A549 (cell line): ENCODE results near the gene RAB27A. TPM values are rescaled to one million over a fixed set of nuclear protein-coding genes. Genes with fewer than 3 reads are reported as not detected.

Source experiments
- ATAC-seq, 2 experiments: fragments of 200-7000 bp in 1 of 2; fragments of >200 bp in 1 of 2; cut with Nextera tagmentation in 1 of 2; cut with Tn5 transposase in 1 of 2; 3 replicates each; pipeline versions ENCODE4 v1.8.0 to v1.9.1; 2018 to 2020; ENCODE audit warnings: mild to moderate bottlenecking in 1 of 2, moderate library complexity in 1 of 2
- CTCF ChIA-PET: fragments of 300-600 bp; sonication (Branson Sonifier 250); formaldehyde crosslinking; extraction: SDS; loops from one replicate; lab custom pipeline; 2021; ENCODE audit warnings: antibody characterized with exemption, inconsistent platforms; lab: Yijun Ruan, JAX
- POLR2A ChIA-PET: fragments of 350-600 bp; formaldehyde crosslinking; extraction: SDS; loops from one replicate; lab custom pipeline; 2021; ENCODE audit warnings: antibody characterized with exemption, inconsistent platforms; lab: Yijun Ruan, JAX
- DNase-seq, 2 experiments: peaks; one replicate each; pipeline versions ENCODE4 v3.0.0 to v3.0.0-alpha.2; 2011 to 2016; ENCODE audit warnings: low read depth in 1 of 2, low spot score in 1 of 2
- FAIRE-seq: peaks from 2 replicates; lab custom pipeline; 2011; peaks lifted over from hg19 to GRCh38; lab: Jason Lieb, UNC
- H3K27ac ChIP-seq, 2 experiments: fragments of >200 bp; sonication (Bioruptor Twin); formaldehyde crosslinking; 3 replicates each; pipeline ENCODE4 v1.5.1; 2016 to 2017
- H3K4me1 ChIP-seq: fragments of >200 bp; sonication (Bioruptor Twin); formaldehyde crosslinking; 3 replicates; pipeline ENCODE4 v1.6.1; 2016
- H3K4me2 ChIP-seq: fragments of >200 bp; sonication (Bioruptor Twin); formaldehyde crosslinking; 3 replicates; pipeline ENCODE4 v1.6.1; 2016
- H3K4me3 ChIP-seq: fragments of >200 bp; sonication (Bioruptor Twin); formaldehyde crosslinking; 3 replicates; pipeline ENCODE4 v1.5.1; 2016
- H3K9me3 ChIP-seq: fragments of >200 bp; sonication (Bioruptor Twin); formaldehyde crosslinking; 3 replicates; pipeline ENCODE4 v1.6.1; 2016
- BHLHE40 ChIP-seq: IDR thresholded peaks from 2 replicates; pipeline ENCODE4 v1.6.1; 2012; ENCODE audit warnings: low read depth, low read length, inconsistent platforms
- CBX2 ChIP-seq: fragments of 200-600 bp; sonication (generic); IDR thresholded peaks from 2 replicates; pipeline ENCODE4 v1.6.1; 2016; ENCODE audit warnings: low read depth, mild to moderate bottlenecking, borderline replicate concordance
- CBX8 ChIP-seq: fragments of 200-600 bp; sonication (generic); IDR thresholded peaks from 2 replicates; pipeline ENCODE4 v1.6.1; 2016
- CHD2 ChIP-seq: fragments of 150-350 bp; IDR thresholded peaks from 2 replicates; pipeline ENCODE4 v1.6.1; 2014; ENCODE audit warnings: low read length; ENCODE audit not compliant: partially characterized antibody
- EHF ChIP-seq: fragments of 250-450 bp; sonication (Bioruptor Pico); IDR thresholded peaks from 2 replicates; pipeline ENCODE4 v1.5.0; 2020; ENCODE audit warnings: mild to moderate bottlenecking
- EHMT2 ChIP-seq: fragments of 200-600 bp; sonication (generic); IDR thresholded peaks from 2 replicates; pipeline ENCODE4 v1.6.1; 2016; ENCODE audit warnings: antibody characterized with exemption, low read depth, mild to moderate bottlenecking, moderate library complexity
- ESRRA ChIP-seq: fragments of 150-350 bp; IDR thresholded peaks from 2 replicates; pipeline ENCODE4 v1.6.1; 2014; ENCODE audit warnings: mild to moderate bottlenecking, low read length, borderline replicate concordance
- FOSB ChIP-seq: fragments of 250-450 bp; sonication (Bioruptor Pico); IDR thresholded peaks from 2 replicates; pipeline ENCODE4 v1.5.0; 2020; ENCODE audit warnings: mild to moderate bottlenecking, moderate library complexity
- FOXS1 ChIP-seq: fragments of 250-450 bp; sonication (Bioruptor Pico); IDR thresholded peaks from 2 replicates; pipeline ENCODE4 v1.5.0; 2020; ENCODE audit warnings: mild to moderate bottlenecking, moderate library complexity
- GATA3 ChIP-seq: IDR thresholded peaks from 2 replicates; pipeline ENCODE4 v1.6.1; 2012; ENCODE audit warnings: borderline replicate concordance
- PHF8 ChIP-seq: fragments of 200-600 bp; sonication (generic); IDR thresholded peaks from 2 replicates; pipeline ENCODE4 v1.6.1; 2016; ENCODE audit warnings: low read depth, mild to moderate bottlenecking, antibody characterized with exemption, moderate library complexity, borderline replicate concordance
- POLR2A ChIP-seq: IDR thresholded peaks from 2 replicates; pipeline ENCODE4 v1.6.1; 2012; ENCODE audit warnings: mild to moderate bottlenecking, low read length
- POLR2AphosphoS2 ChIP-seq: conservative IDR thresholded peaks from 2 replicates; pipeline ENCODE4 v1.6.1; 2012; ENCODE audit warnings: low read length, improper control_type of control experiment, inconsistent platforms
- RARB ChIP-seq: fragments of 250-450 bp; sonication (Bioruptor Pico); IDR thresholded peaks from 2 replicates; pipeline ENCODE4 v1.8.0; 2021; ENCODE audit warnings: mild to moderate bottlenecking, moderate library complexity
- RFX5 ChIP-seq: fragments of 450-650 bp; IDR thresholded peaks from 2 replicates; pipeline ENCODE4 v1.7.1; 2014; ENCODE audit warnings: antibody characterized with exemption, mild to moderate bottlenecking, moderate library complexity
- RNF2 ChIP-seq: fragments of 200-600 bp; sonication (generic); IDR thresholded peaks from 2 replicates; pipeline ENCODE4 v1.6.1; 2016; ENCODE audit warnings: low read depth, mild to moderate bottlenecking, antibody characterized with exemption, moderate library complexity, borderline replicate concordance
- SMC3 ChIP-seq: fragments of >200 bp; sonication (Bioruptor Twin); formaldehyde crosslinking; IDR thresholded peaks from 3 replicates; pipeline ENCODE4 v1.6.1; 2018; ENCODE audit warnings: inconsistent platforms
- TFCP2L1 ChIP-seq: fragments of 250-450 bp; sonication (Bioruptor Pico); IDR thresholded peaks from 2 replicates; pipeline ENCODE4 v1.5.0; 2021; ENCODE audit warnings: mild to moderate bottlenecking
- ZFP36 ChIP-seq: fragments of 450-650 bp; IDR thresholded peaks from 2 replicates; pipeline ENCODE4 v1.6.1; 2014; ENCODE audit warnings: borderline replicate concordance; ENCODE audit not compliant: partially characterized antibody
- ZNF302 ChIP-seq: fragments of 250-450 bp; sonication (Bioruptor Pico); IDR thresholded peaks from 2 replicates; pipeline ENCODE4 v1.9.0; 2021; ENCODE audit warnings: inconsistent platforms, mild to moderate bottlenecking, moderate library complexity
- ZSCAN20 ChIP-seq: fragments of 250-450 bp; sonication (Bioruptor Pico); IDR thresholded peaks from 2 replicates; pipeline ENCODE4 v1.8.0; 2022; ENCODE audit warnings: mild to moderate bottlenecking, moderate library complexity
- WGBS: methylation state at CpG from one replicate; pipeline ENCODE4 v1.1.6; 2017; ENCODE audit errors: missing lambda C conversion rate; 5-methylcytosine and 5-hydroxymethylcytosine counted together
- polyA plus RNA-seq, 4 experiments: library from polyadenylated mRNA; depleted of rRNA in 3 of 4; stranded (reverse); fragments of >200 nt; fragmentation: RNase III in 1 of 4; extraction: RNeasy Plus Mini Kit Qiagen cat#74134 plus additional on column Dnase treatment in 1 of 4; gene quantifications; 2 replicates in 3 of 4; 3 replicates in 1 of 4; pipeline ENCODE4 v1.2.3, GENCODE V29; 2011 to 2017
- TF ChIP-seq, protein P1 (sequence below): fragments of >200 bp; sonication (Bioruptor Twin); formaldehyde crosslinking; IDR thresholded peaks from 2 replicates; pipeline ENCODE4 v1.6.1; 2016
- TF ChIP-seq, protein P2 (sequence below): fragments of >200 bp; sonication (Bioruptor Twin); formaldehyde crosslinking; IDR thresholded peaks from 3 replicates; pipeline ENCODE4 v1.6.1; 2016
- TF ChIP-seq, protein P3 (sequence below): fragments of 150-350 bp; IDR thresholded peaks from 2 replicates; pipeline ENCODE4 v1.6.1; 2014; ENCODE audit warnings: low read depth, mild to moderate bottlenecking, low read length
- TF ChIP-seq, protein P4 (sequence below): IDR thresholded peaks from 2 replicates; pipeline ENCODE4 v1.6.1; 2012
- TF ChIP-seq, protein P5 (sequence below): IDR thresholded peaks from 2 replicates; pipeline ENCODE4 v1.6.1; 2012; ENCODE audit warnings: low read depth, borderline replicate concordance

The RAB27A gene
- polyA plus RNA-seq, 2 of the 4 experiments (the other 2 are of a cell fraction), result 8.1 to 17.0 TPM

DNA sequence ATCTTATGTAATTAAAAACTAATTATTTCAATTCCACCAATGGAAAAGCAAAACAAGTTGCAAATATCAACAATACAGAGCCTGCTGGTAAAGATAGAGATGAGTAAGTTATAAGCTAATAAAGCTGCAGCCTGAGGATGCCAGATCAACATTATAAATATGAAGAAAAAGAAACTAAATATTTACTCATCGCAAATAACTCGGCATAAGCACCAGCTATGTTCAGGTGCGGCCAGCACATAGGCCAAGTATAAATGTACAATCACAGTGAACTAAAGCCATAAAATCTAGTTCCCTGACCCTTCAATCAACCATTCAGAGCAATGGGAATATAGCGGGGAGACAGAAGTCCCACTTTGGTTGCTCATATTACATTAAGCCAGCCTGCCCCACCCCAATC lies 85.1 kb downstream of the RAB27A start:
- no peak for TF ChIP-seq CBX8
- TF ChIP-seq, protein P1, sequence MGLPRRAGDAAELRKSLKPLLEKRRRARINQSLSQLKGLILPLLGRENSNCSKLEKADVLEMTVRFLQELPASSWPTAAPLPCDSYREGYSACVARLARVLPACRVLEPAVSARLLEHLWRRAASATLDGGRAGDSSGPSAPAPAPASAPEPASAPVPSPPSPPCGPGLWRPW, result no peak
- no peak for TF ChIP-seq TFCP2L1 (CRISPR knock-in tag)
- no peak for TF ChIP-seq GATA3
- TF ChIP-seq PHF8, result no peak
- no peak for TF ChIP-seq SMC3
- no peak for TF ChIP-seq EHMT2
- CTCF ChIA-PET, result interaction anchor here (0.9 kb wide), 2 partner anchors 14 to 90 kb away, joined by 3 to 5 read pairs; no protein-coding TSS in a partner anchor
- WGBS, result 55% methylated on average over 4 of the region's 4 CpGs
- FAIRE-seq (no peak), DNase-seq (no peak), ATAC-seq (no peak)
- no peaks in the 10 kb centered on the region for H3K4me1 ChIP-seq
- H3K27ac ChIP-seq, result no peak overlapping the region
- POLR2A ChIA-PET, result no interaction called here
- H3K9me3 ChIP-seq, result no peaks in the 10 kb centered on the region
- no peak overlapping the region for H3K4me2 ChIP-seq
- no peak overlapping the region for H3K4me3 ChIP-seq

DNA sequence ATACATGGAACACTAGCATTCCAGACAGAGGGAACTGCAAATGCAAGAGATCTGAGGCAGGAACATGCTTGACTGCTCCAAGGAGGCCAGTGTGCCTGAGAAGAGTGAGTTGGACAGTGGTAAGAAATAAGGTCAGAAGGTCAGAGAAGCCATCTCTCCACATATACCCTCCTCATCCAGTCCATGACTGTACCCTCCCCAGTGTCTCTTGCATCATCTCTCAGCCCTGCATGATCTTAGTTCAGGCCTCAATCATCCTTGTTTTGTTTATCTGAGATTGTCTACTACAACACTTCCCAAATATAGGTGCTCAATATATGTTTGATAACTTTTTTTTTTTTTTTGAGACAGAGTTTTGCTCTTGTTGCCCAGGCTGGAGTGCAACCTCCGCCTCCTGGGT lies 87.4 kb downstream of the RAB27A start:
- ChIA-PET CTCF (interaction anchor here (0.6 to 1.0 kb wide), 2 partner anchors 15 to 1240 kb away, joined by 3 to 5 read pairs; no protein-coding TSS in a partner anchor), POLR2A (no interaction called here)
- Histone ChIP-seq H3K27ac (no peak overlapping the region), H3K4me3 (no peak overlapping the region), H3K4me2 (no peak overlapping the region), H3K4me1 (peaks cover 9% of the 10 kb centered on the region; the same call in 2 of the 3 replicates), H3K9me3 (no peaks in the 10 kb centered on the region)
- whole genome bisulfite sequencing, result 100% methylated on average over 1 of the region's 1 CpG
- ATAC-seq (no peak), DNase-seq (no peak), FAIRE-seq (no peak)
- no peak for TF ChIP-seq SMC3
- no peak for TF ChIP-seq EHMT2
- no peak for TF ChIP-seq ZSCAN20
- TF ChIP-seq ZNF302 (CRISPR knock-in tag), result no peak
- TF ChIP-seq FOXS1 (CRISPR knock-in tag), result no peak
- TF ChIP-seq CBX2, result no peak
- TF ChIP-seq, protein P2, sequence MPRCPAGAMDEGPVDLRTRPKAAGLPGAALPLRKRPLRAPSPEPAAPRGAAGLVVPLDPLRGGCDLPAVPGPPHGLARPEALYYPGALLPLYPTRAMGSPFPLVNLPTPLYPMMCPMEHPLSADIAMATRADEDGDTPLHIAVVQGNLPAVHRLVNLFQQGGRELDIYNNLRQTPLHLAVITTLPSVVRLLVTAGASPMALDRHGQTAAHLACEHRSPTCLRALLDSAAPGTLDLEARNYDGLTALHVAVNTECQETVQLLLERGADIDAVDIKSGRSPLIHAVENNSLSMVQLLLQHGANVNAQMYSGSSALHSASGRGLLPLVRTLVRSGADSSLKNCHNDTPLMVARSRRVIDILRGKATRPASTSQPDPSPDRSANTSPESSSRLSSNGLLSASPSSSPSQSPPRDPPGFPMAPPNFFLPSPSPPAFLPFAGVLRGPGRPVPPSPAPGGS, result no peak
- no peak for TF ChIP-seq CBX8
- no peak for TF ChIP-seq ZFP36
- no peak for TF ChIP-seq POLR2AphosphoS2
- TF ChIP-seq, protein P3, sequence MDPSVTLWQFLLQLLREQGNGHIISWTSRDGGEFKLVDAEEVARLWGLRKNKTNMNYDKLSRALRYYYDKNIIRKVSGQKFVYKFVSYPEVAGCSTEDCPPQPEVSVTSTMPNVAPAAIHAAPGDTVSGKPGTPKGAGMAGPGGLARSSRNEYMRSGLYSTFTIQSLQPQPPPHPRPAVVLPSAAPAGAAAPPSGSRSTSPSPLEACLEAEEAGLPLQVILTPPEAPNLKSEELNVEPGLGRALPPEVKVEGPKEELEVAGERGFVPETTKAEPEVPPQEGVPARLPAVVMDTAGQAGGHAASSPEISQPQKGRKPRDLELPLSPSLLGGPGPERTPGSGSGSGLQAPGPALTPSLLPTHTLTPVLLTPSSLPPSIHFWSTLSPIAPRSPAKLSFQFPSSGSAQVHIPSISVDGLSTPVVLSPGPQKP, result no peak

DNA sequence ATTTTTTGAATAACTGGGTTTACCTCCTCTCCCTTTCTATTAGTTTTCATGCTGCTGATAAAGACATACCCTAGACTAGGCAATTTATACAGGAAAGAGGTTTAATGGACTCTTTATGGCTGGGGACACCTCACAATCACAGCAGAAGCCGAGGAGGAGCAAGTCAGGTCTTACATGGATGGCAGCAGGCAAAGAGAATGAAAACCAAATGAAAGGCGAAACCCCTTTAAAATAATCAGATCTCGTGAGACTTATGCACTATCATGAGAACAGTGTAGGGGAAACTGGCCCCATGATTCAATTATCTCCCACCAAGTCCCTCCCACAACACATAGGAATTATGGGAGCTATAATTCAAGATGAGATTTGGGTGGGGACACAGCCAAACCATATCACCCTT lies 90.9 kb downstream of the RAB27A start:
- TF ChIP-seq ESRRA (no peak), RARB (CRISPR knock-in tag) (no peak), RNF2 (no peak), RFX5 (no peak), BHLHE40 (no peak), FOSB (CRISPR knock-in tag) (no peak), POLR2A (no peak), CBX2 (no peak), EHF (no peak), CHD2 (no peak), EHMT2 (no peak)
- TF ChIP-seq, protein P4, sequence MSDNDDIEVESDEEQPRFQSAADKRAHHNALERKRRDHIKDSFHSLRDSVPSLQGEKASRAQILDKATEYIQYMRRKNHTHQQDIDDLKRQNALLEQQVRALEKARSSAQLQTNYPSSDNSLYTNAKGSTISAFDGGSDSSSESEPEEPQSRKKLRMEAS, result no peak
- TF ChIP-seq, protein P5, sequence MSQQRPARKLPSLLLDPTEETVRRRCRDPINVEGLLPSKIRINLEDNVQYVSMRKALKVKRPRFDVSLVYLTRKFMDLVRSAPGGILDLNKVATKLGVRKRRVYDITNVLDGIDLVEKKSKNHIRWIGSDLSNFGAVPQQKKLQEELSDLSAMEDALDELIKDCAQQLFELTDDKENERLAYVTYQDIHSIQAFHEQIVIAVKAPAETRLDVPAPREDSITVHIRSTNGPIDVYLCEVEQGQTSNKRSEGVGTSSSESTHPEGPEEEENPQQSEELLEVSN, result no peak
- TF ChIP-seq, protein P1, result no peak
- ChIA-PET CTCF (interaction anchor here (0.9 to 2.7 kb wide), 2 partner anchors 17 to 237 kb away, joined by 3 to 14 read pairs; no protein-coding TSS in a partner anchor), POLR2A (no interaction called here)
- Histone ChIP-seq H3K9me3 (no peaks in the 10 kb centered on the region), H3K27ac (no peak overlapping the region), H3K4me2 (no peak overlapping the region), H3K4me3 (no peak overlapping the region), H3K4me1 (peaks cover 27% of the 10 kb centered on the region)
- FAIRE-seq (no peak), ATAC-seq (no peak), DNase-seq (no peak)
- WGBS, result 53% methylated on average over 3 of the region's 3 CpGs
